ENCODE measurements around the gene PCDHA13. TPM values are rescaled to one million over a fixed set of nuclear protein-coding genes. Genes with fewer than 3 reads are reported as not detected.
"Not testable (repeated sequence)": the region's sequence is repeated elsewhere in the genome, so short reads cannot be mapped to it uniquely, and the experiment has no call there.

Gene PCDHA13
- 0.08 TPM for polyA plus RNA-seq (2013, experiment 1 of 2)
- polyA plus RNA-seq (2013, experiment 2 of 2) = 0.10 TPM

GRCh38 chr5:140881889-140882590 lies at the start of gene PCDHA13:
PCDHA13 (plus strand) TSS chr5:140882124; CDS start chr5:140882269, 145 bp downstream.
- WGBS, 2 donors (ENCODE audit: extremely low coverage in 2 of 2, insufficient read length in 2 of 2, insufficient replicate concordance in 1 of 2) = no CpG with 5 or more reads among the region's 35 CpGs
- no peak for DNase-seq (ENCODE audit: low spot score)
- no peak within 1 kb of the TSS for H3K27ac ChIP-seq (replicated peaks; ENCODE audit: low read length)

GRCh38 chr5:140833993-140834392 lies 47.9 kb upstream of the PCDHA13 start, which contains the start of gene PCDHA7:
PCDHA7 (plus strand) TSS chr5:140834269; CDS start chr5:140834384, 115 bp downstream.
- peaks cover 16 to 78% of the 10 kb centered on the region in 2 donors for H3K9me3 ChIP-seq (replicated peaks in 1 of 2; ENCODE audit: control insufficient read depth in 2 of 2, insufficient read depth in 1 of 2, low read depth in 1 of 2, low read length in 2 of 2)
- H3K36me3 ChIP-seq (replicated peaks in 1 of 2; ENCODE audit: control insufficient read depth in 2 of 2, insufficient read depth in 2 of 2, low read length in 2 of 2) = peaks cover 12 to 51% of the 10 kb centered on the region in 2 donors
- H2BK5ac ChIP-seq (ENCODE audit: low read length) = no peak within 1 kb of the TSS
- H3K23ac ChIP-seq (ENCODE audit: low read depth, low read length, poor library complexity) = no peak within 1 kb of the TSS
- H2AK5ac ChIP-seq (ENCODE audit: low read depth, low read length) = no peak within 1 kb of the TSS
- H2BK120ac ChIP-seq (ENCODE audit: low read depth, low read length) = no peak within 1 kb of the TSS
- no peaks in the 10 kb centered on the region for H3K4me1 ChIP-seq (ENCODE audit: control insufficient read depth in 2 of 2, insufficient read depth in 1 of 2, low read depth in 1 of 2, low read length in 2 of 2)
- H4K91ac ChIP-seq (ENCODE audit: low read depth, low read length, poor library complexity) = no peak within 1 kb of the TSS
- H3K9ac ChIP-seq (ENCODE audit: low read depth, low read length, poor library complexity) = no peak within 1 kb of the TSS
- H4K8ac ChIP-seq (ENCODE audit: low read depth, low read length) = no peak within 1 kb of the TSS
- no peak for DNase-seq (ENCODE audit: low spot score)
- WGBS, 2 donors (ENCODE audit: extremely low coverage in 2 of 2, insufficient read length in 2 of 2, insufficient replicate concordance in 1 of 2) = no CpG with 5 or more reads among the region's 8 CpGs
- no peak within 1 kb of the TSS for H3K27ac ChIP-seq (replicated peaks; ENCODE audit: low read length)
- H3K4ac ChIP-seq (ENCODE audit: low read length) = no peak within 1 kb of the TSS
- no peaks in the 10 kb centered on the region for H3K27me3 ChIP-seq (ENCODE audit: control insufficient read depth in 3 of 3, insufficient read depth in 3 of 3, low read depth in 1 of 3, low read length in 3 of 3)
- no peak within 1 kb of the TSS for H2AFZ ChIP-seq (ENCODE audit: low read length)
- no peak within 1 kb of the TSS for H2BK15ac ChIP-seq (ENCODE audit: low read length)
- H3K14ac ChIP-seq (ENCODE audit: low read length) = no peak within 1 kb of the TSS
- H3K79me1 ChIP-seq (ENCODE audit: low read depth, low read length) = peaks cover 5% of the 10 kb centered on the region
- no peak within 1 kb of the TSS for H3K18ac ChIP-seq (ENCODE audit: low read length)
- H3K4me2 ChIP-seq (ENCODE audit: insufficient read depth, low read length, poor library complexity, severe bottlenecking) = no peak within 1 kb of the TSS
- H3K4me3 ChIP-seq (ENCODE audit: low read length in 2 of 2) = no peak within 1 kb of the TSS
- no peak within 1 kb of the TSS for H2BK12ac ChIP-seq (ENCODE audit: low read length)

More at GRCh38 chr5:140881889-140882590, at the start of gene PCDHA13:
- Histone ChIP-seq H2BK5ac (ENCODE audit: low read length) (no peak within 1 kb of the TSS), H3K18ac (ENCODE audit: low read length) (no peak within 1 kb of the TSS), H2BK12ac (ENCODE audit: low read length) (no peak within 1 kb of the TSS), H3K9me3 (replicated peaks in 1 of 2; ENCODE audit: control insufficient read depth in 2 of 2, insufficient read depth in 1 of 2, low read depth in 1 of 2, low read length in 2 of 2) (peaks cover 12 to 37% of the 10 kb centered on the region in 2 donors), H4K91ac (ENCODE audit: low read depth, low read length, poor library complexity) (no peak within 1 kb of the TSS), H3K4ac (ENCODE audit: low read length) (no peak within 1 kb of the TSS), H3K79me1 (ENCODE audit: low read depth, low read length) (peaks cover 10% of the 10 kb centered on the region), H2AK5ac (ENCODE audit: low read depth, low read length) (no peak within 1 kb of the TSS), H4K8ac (ENCODE audit: low read depth, low read length) (no peak within 1 kb of the TSS), H3K36me3 (replicated peaks in 1 of 2; ENCODE audit: control insufficient read depth in 2 of 2, insufficient read depth in 2 of 2, low read length in 2 of 2) (peaks cover 17 to 24% of the 10 kb centered on the region in 2 donors), H2AFZ (ENCODE audit: low read length) (no peak within 1 kb of the TSS), H3K4me1 (ENCODE audit: control insufficient read depth in 2 of 2, insufficient read depth in 1 of 2, low read depth in 1 of 2, low read length in 2 of 2) (no peaks in the 10 kb centered on the region), H3K27me3 (ENCODE audit: control insufficient read depth in 3 of 3, insufficient read depth in 3 of 3, low read depth in 1 of 3, low read length in 3 of 3) (no peaks in the 10 kb centered on the region), H2BK120ac (ENCODE audit: low read depth, low read length) (no peak within 1 kb of the TSS), H3K14ac (ENCODE audit: low read length) (no peak within 1 kb of the TSS), H3K4me3 (ENCODE audit: low read length in 2 of 2) (peak within 1 kb of the TSS in 1 of 2 donors; percentile 39), H3K4me2 (ENCODE audit: insufficient read depth, low read length, poor library complexity, severe bottlenecking) (no peak within 1 kb of the TSS), H3K9ac (ENCODE audit: low read depth, low read length, poor library complexity) (no peak within 1 kb of the TSS), H2BK15ac (ENCODE audit: low read length) (no peak within 1 kb of the TSS), H3K23ac (ENCODE audit: low read depth, low read length, poor library complexity) (no peak within 1 kb of the TSS)

- H3K4me3 ChIP-seq (ENCODE audit: low read length in 2 of 2); H2AFZ ChIP-seq (ENCODE audit: low read length); H3K27me3 ChIP-seq (ENCODE audit: control insufficient read depth in 3 of 3, insufficient read depth in 3 of 3, low read depth in 1 of 3, low read length in 3 of 3); H3K14ac ChIP-seq (ENCODE audit: low read length); H3K79me1 ChIP-seq (ENCODE audit: low read depth, low read length); H3K18ac ChIP-seq (ENCODE audit: low read length); DNase-seq (ENCODE audit: low spot score); H3K9ac ChIP-seq (ENCODE audit: low read depth, low read length, poor library complexity); H3K4me2 ChIP-seq (ENCODE audit: insufficient read depth, low read length, poor library complexity, severe bottlenecking); H3K4ac ChIP-seq (ENCODE audit: low read length); H2BK15ac ChIP-seq (ENCODE audit: low read length); H3K4me1 ChIP-seq (ENCODE audit: control insufficient read depth in 2 of 2, insufficient read depth in 1 of 2, low read depth in 1 of 2, low read length in 2 of 2); H2BK12ac ChIP-seq (ENCODE audit: low read length); H2BK120ac ChIP-seq (ENCODE audit: low read depth, low read length); H3K27ac ChIP-seq (replicated peaks; ENCODE audit: low read length); H2BK5ac ChIP-seq (ENCODE audit: low read length); H3K23ac ChIP-seq (ENCODE audit: low read depth, low read length, poor library complexity); H2AK5ac ChIP-seq (ENCODE audit: low read depth, low read length); H4K91ac ChIP-seq (ENCODE audit: low read depth, low read length, poor library complexity); H4K8ac ChIP-seq (ENCODE audit: low read depth, low read length): not testable (repeated sequence)
- H3K9me3 ChIP-seq (replicated peaks in 1 of 2; ENCODE audit: control insufficient read depth in 2 of 2, insufficient read depth in 1 of 2, low read depth in 1 of 2, low read length in 2 of 2) = peaks cover 16 to 74% of the 10 kb centered on the region in 2 donors
- H3K36me3 ChIP-seq (replicated peaks in 1 of 2; ENCODE audit: control insufficient read depth in 2 of 2, insufficient read depth in 2 of 2, low read length in 2 of 2) = peaks cover 12 to 51% of the 10 kb centered on the region in 2 donors
- no CpG with 5 or more reads among the region's 38 CpGs for WGBS, 2 donors (ENCODE audit: extremely low coverage in 2 of 2, insufficient read length in 2 of 2, insufficient replicate concordance in 1 of 2)
These were observed 47.4 kb upstream of the PCDHA13 start for GRCh38 chr5:140834439-140835008.
